Astrocyte (in vitro differentiated cells and primary cell): ENCODE data around the gene RPAP2. TPM values are rescaled to one million over a fixed set of nuclear protein-coding genes. Genes with fewer than 3 reads are reported as not detected.
"Not testable (repeated sequence)": the region's sequence is repeated elsewhere in the genome, so short reads cannot be mapped to it uniquely, and the experiment has no call there.

Source experiments
- DNase-seq: peaks from one replicate; pipeline ENCODE4 v3.0.0-alpha.2; 2010; ENCODE audit warnings: low read depth
- FAIRE-seq: peaks from 2 replicates; lab custom pipeline; 2011; peaks lifted over from hg19 to GRCh38; lab: Jason Lieb, UNC
- H2AFZ ChIP-seq: 2 replicates; pipeline ENCODE4 v1.6.0; 2012; ENCODE audit warnings: low read depth, low read length, inconsistent platforms
- H3K27ac ChIP-seq: 2 replicates; pipeline ENCODE4 v1.5.1; 2011; ENCODE audit warnings: low read depth, low read length, inconsistent platforms
- H3K27me3 ChIP-seq: 2 replicates; pipeline ENCODE4 v1.6.0; 2011; ENCODE audit warnings: low read length, inconsistent platforms; ENCODE audit not compliant: insufficient read depth
- H3K36me3 ChIP-seq: 2 replicates; pipeline ENCODE4 v1.5.1; 2011; ENCODE audit warnings: low read length, inconsistent platforms; ENCODE audit not compliant: insufficient read depth
- H3K4me1 ChIP-seq: 2 replicates; pipeline ENCODE4 v1.5.1; 2011; ENCODE audit warnings: low read length, inconsistent platforms; ENCODE audit not compliant: insufficient read depth
- H3K4me2 ChIP-seq: 2 replicates; pipeline ENCODE4 v1.6.0; 2012; ENCODE audit warnings: low read length, inconsistent platforms
- H3K4me3 ChIP-seq: 2 replicates; pipeline ENCODE4 v1.5.1; 2011; ENCODE audit warnings: low read depth, mild to moderate bottlenecking, low read length, inconsistent platforms; ENCODE audit not compliant: insufficient read depth
- H3K79me2 ChIP-seq: 2 replicates; pipeline ENCODE4 v1.6.0; 2012; ENCODE audit warnings: mild to moderate bottlenecking, low read length, inconsistent platforms; ENCODE audit not compliant: insufficient read depth
- H3K9ac ChIP-seq: 2 replicates; pipeline ENCODE4 v1.6.0; 2012; ENCODE audit warnings: mild to moderate bottlenecking, low read length, inconsistent platforms
- H3K9me3 ChIP-seq: 2 replicates; pipeline ENCODE4 v1.5.1; 2012; ENCODE audit warnings: low read depth, mild to moderate bottlenecking, low read length, inconsistent platforms; ENCODE audit not compliant: insufficient read depth
- H4K20me1 ChIP-seq: 2 replicates; pipeline ENCODE4 v1.6.0; 2012; ENCODE audit warnings: low read length, inconsistent platforms; ENCODE audit not compliant: insufficient read depth
- H3K27ac Mint-ChIP-seq: one replicate; pipeline ENCODE4 v1.8.0; 2021; ENCODE audit warnings: mild to moderate bottlenecking, mixed read lengths; ENCODE audit not compliant: unreplicated experiment
- H3K27me3 Mint-ChIP-seq: one replicate; pipeline ENCODE4 v1.8.0; 2021; ENCODE audit warnings: low read depth, mixed read lengths; ENCODE audit not compliant: unreplicated experiment
- H3K36me3 Mint-ChIP-seq: one replicate; pipeline ENCODE4 v1.8.0; 2021; ENCODE audit warnings: low read depth, mixed read lengths; ENCODE audit not compliant: unreplicated experiment
- H3K4me1 Mint-ChIP-seq: one replicate; pipeline ENCODE4 v1.8.0; 2021; ENCODE audit warnings: low read depth, mixed read lengths; ENCODE audit not compliant: unreplicated experiment
- H3K4me3 Mint-ChIP-seq: one replicate; pipeline ENCODE4 v1.8.0; 2021; ENCODE audit warnings: mild to moderate bottlenecking, moderate library complexity, mixed read lengths; ENCODE audit not compliant: unreplicated experiment
- H3K9me3 Mint-ChIP-seq: one replicate; pipeline ENCODE4 v1.8.0; 2021; ENCODE audit warnings: mild to moderate bottlenecking, mixed read lengths; ENCODE audit not compliant: unreplicated experiment
- EZH2 ChIP-seq: IDR thresholded peaks from 2 replicates; pipeline ENCODE4 v1.6.1; 2012; ENCODE audit warnings: mild to moderate bottlenecking, low read length, inconsistent platforms; ENCODE audit not compliant: insufficient read depth
- total RNA-seq: library from RNA; stranded (reverse); gene quantifications from 2 replicates; pipeline ENCODE4 v1.2.1, GENCODE V29; 2021
- TF ChIP-seq, protein P1 (sequence below): IDR thresholded peaks from 2 replicates; pipeline ENCODE4 v1.5.1; 2011; ENCODE audit warnings: low read depth, mild to moderate bottlenecking, inconsistent platforms, low read length, moderate library complexity; ENCODE audit not compliant: insufficient read depth

RPAP2 gene
- total RNA-seq, 1 donor from 2014 or later: 23.0 TPM

GRCh38 chr1:92380867-92381266 is 82.0 kb downstream of the RPAP2 start:
- Mint-ChIP-seq H3K4me3 (no peak overlapping the region), H3K27me3 (no peaks in the 10 kb centered on the region), H3K36me3 (peaks cover 12% of the 10 kb centered on the region), H3K9me3 (peaks cover 4% of the 10 kb centered on the region), H3K27ac (no peak overlapping the region), H3K4me1 (no peaks in the 10 kb centered on the region)
- H3K4me1 ChIP-seq: no peaks in the 10 kb centered on the region
- no peak for FAIRE-seq
- H3K27me3 ChIP-seq: no peaks in the 10 kb centered on the region
- no peak for DNase-seq
- H3K9me3 ChIP-seq: no peaks in the 10 kb centered on the region
- no peak overlapping the region for H2AFZ ChIP-seq
- H3K79me2 ChIP-seq: no peaks in the 10 kb centered on the region
- TF ChIP-seq EZH2: no peak
- TF ChIP-seq, protein P1, sequence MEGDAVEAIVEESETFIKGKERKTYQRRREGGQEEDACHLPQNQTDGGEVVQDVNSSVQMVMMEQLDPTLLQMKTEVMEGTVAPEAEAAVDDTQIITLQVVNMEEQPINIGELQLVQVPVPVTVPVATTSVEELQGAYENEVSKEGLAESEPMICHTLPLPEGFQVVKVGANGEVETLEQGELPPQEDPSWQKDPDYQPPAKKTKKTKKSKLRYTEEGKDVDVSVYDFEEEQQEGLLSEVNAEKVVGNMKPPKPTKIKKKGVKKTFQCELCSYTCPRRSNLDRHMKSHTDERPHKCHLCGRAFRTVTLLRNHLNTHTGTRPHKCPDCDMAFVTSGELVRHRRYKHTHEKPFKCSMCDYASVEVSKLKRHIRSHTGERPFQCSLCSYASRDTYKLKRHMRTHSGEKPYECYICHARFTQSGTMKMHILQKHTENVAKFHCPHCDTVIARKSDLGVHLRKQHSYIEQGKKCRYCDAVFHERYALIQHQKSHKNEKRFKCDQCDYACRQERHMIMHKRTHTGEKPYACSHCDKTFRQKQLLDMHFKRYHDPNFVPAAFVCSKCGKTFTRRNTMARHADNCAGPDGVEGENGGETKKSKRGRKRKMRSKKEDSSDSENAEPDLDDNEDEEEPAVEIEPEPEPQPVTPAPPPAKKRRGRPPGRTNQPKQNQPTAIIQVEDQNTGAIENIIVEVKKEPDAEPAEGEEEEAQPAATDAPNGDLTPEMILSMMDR: no peak
- H3K27ac ChIP-seq: no peak overlapping the region
- H3K36me3 ChIP-seq: no peaks in the 10 kb centered on the region
- no peaks in the 10 kb centered on the region for H4K20me1 ChIP-seq
- H3K4me2 ChIP-seq: no peak overlapping the region
- no peak overlapping the region for H3K4me3 ChIP-seq
- no peak overlapping the region for H3K9ac ChIP-seq

DNA sequence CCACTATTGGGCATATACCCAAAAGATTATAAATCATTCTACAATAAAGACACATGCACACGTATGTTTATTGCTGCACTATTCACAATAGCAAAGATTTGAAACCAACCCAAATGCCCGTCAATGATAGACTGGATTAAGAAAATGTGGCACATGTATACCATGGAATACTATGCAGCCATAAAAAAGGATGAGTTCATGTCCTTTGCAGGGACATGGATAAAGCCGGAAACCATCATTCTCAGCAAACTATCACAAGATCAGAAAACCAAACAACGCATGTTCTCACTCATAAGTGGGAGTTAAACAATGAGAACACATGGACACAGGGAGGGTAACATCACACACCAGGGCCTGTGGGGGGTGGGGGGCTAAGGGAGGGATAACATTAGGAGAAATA is 95.1 kb downstream of the RPAP2 start:
- not testable (repeated sequence) for H3K4me2 ChIP-seq, DNase-seq, H3K27me3 Mint-ChIP-seq, H3K79me2 ChIP-seq, H3K4me3 ChIP-seq, FAIRE-seq, H3K4me1 ChIP-seq, H3K9ac ChIP-seq, H3K27me3 ChIP-seq, H3K4me1 Mint-ChIP-seq, H4K20me1 ChIP-seq, H2AFZ ChIP-seq, H3K36me3 ChIP-seq, H3K9me3 ChIP-seq, H3K27ac ChIP-seq, H3K4me3 Mint-ChIP-seq, H3K27ac Mint-ChIP-seq
- Mint-ChIP-seq H3K36me3 (peaks cover 22% of the 10 kb centered on the region), H3K9me3 (peaks cover 43% of the 10 kb centered on the region)

DNA sequence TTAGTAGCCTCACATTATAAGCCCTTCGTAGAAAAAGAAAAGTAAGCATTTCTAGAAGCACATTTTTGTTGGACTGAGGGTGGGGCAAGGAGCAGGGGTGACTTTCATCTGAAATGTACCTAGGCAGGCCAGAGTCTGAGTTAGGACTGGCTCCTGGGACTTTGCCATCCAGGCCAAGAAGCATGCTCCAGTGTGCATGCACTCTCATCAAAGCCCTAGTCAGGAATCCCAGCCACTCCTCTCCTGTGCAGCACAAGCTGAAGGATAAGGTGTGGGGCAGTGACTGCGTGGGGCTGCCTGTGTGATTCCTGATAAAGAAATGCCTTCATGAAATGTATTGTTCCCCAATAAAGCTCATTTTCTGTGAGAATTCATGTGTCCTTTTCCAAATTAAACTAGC is 99.7 kb downstream of the RPAP2 start:
- no peaks in the 10 kb centered on the region for H3K27me3 Mint-ChIP-seq
- Histone ChIP-seq H3K4me3 (no peak overlapping the region), H3K9ac (no peak overlapping the region), H3K27ac (no peak overlapping the region), H3K4me1 (no peaks in the 10 kb centered on the region), H3K36me3 (no peaks in the 10 kb centered on the region), H3K9me3 (peaks cover 6% of the 10 kb centered on the region), H3K4me2 (no peak overlapping the region), H3K27me3 (no peaks in the 10 kb centered on the region), H4K20me1 (no peaks in the 10 kb centered on the region), H3K79me2 (no peaks in the 10 kb centered on the region), H2AFZ (no peak overlapping the region)
- H3K4me1 Mint-ChIP-seq: no peaks in the 10 kb centered on the region
- TF ChIP-seq, protein P1: no peak
- no peak for TF ChIP-seq EZH2
- no peak overlapping the region for H3K27ac Mint-ChIP-seq
- H3K4me3 Mint-ChIP-seq: no peak overlapping the region
- peaks cover 8% of the 10 kb centered on the region for H3K9me3 Mint-ChIP-seq
- no peak for DNase-seq
- no peak for FAIRE-seq
- H3K36me3 Mint-ChIP-seq: peaks cover 2% of the 10 kb centered on the region
